ENCODE data around the gene QPCTL. TPM values are rescaled to one million over a fixed set of nuclear protein-coding genes. Genes with fewer than 3 reads are reported as not detected.

QPCTL gene
- total and polyA plus RNA-seq, 9 of the 15 experiments (the other 6 are each of a cell fraction or from before 2014, with no cell fraction given): 0.99 to 31.3 (median 12.7) TPM

DNA sequence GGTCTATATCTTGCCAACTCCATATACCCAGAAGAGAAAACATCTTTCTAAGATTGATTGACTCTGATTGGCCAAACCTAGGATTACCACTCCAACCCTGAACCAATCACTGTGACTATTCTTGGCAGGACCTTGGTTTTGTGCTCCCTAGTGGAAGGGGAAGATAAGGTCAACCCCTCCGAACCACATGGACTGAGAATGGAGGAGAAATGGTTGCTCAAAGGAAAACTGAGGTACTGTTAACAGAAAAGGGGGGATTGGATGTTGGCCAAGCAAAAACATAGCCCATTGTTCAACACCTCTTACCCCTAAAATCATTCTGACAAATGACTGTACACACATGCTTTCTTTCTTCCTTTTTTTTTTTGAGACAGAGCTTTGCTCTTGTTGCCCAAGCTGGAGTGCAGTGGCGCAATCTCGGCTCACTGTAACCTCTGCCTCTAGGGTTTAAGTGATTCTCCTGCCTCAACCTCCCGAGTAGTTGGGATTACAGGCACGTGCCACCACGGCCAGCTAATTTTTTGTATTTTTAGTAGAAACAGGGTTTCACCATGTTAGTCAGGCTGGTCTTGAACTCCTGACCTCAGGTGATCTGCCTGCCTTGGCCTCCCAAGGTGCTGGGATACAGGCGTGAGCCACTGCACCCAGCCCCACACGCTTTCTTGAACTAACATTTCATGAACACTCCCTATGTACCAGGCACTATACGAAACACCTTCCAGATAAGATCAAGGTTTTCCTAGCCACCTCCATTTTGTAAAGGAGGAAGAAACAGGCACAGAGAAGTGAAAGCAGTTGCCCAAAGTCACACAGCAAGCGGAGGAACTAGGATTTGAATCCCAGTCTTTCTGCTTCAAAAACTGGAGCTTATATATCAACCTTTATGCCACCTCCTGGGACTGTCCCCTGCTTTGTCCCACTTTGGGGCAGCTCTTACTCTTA, 47.3 kb downstream of the QPCTL start (continued):
- TF ChIP-seq, protein P1, sequence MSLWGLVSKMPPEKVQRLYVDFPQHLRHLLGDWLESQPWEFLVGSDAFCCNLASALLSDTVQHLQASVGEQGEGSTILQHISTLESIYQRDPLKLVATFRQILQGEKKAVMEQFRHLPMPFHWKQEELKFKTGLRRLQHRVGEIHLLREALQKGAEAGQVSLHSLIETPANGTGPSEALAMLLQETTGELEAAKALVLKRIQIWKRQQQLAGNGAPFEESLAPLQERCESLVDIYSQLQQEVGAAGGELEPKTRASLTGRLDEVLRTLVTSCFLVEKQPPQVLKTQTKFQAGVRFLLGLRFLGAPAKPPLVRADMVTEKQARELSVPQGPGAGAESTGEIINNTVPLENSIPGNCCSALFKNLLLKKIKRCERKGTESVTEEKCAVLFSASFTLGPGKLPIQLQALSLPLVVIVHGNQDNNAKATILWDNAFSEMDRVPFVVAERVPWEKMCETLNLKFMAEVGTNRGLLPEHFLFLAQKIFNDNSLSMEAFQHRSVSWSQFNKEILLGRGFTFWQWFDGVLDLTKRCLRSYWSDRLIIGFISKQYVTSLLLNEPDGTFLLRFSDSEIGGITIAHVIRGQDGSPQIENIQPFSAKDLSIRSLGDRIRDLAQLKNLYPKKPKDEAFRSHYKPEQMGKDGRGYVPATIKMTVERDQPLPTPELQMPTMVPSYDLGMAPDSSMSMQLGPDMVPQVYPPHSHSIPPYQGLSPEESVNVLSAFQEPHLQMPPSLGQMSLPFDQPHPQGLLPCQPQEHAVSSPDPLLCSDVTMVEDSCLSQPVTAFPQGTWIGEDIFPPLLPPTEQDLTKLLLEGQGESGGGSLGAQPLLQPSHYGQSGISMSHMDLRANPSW (CRISPR knock-in tag; IDR thresholded peaks at IDR 0.05): no peak
- TF ChIP-seq NR4A1 (CRISPR knock-in tag; IDR thresholded peaks at IDR 0.05) (no peak), NR4A1 (tag; IDR thresholded peaks at IDR 0.05) (peak; percentile 56), RBM22 (IDR thresholded peaks at IDR 0.05; ENCODE audit: low read depth, low read length, poor library complexity, severe bottlenecking) (no peak), REST (IDR thresholded peaks at IDR 0.05; ENCODE audit: borderline replicate concordance) (no peak), REST (CRISPR knock-in tag; IDR thresholded peaks at IDR 0.05; ENCODE audit: low read depth) (no peak), ZNF274 (IDR thresholded peaks at IDR 0.05; ENCODE audit: borderline replicate concordance, low read depth, low read length) (no peak), ZNF79 (CRISPR knock-in tag; IDR thresholded peaks at IDR 0.05; ENCODE audit: low read depth) (no peak), ZNF717 (CRISPR knock-in tag; IDR thresholded peaks at IDR 0.05) (no peak), ZNF766 (CRISPR knock-in tag; conservative IDR thresholded peaks at IDR 0.05) (peak; percentile 69), BRCA1 (IDR thresholded peaks at IDR 0.05) (no peak), BRCA1 (CRISPR knock-in tag; IDR thresholded peaks at IDR 0.05) (no peak)
- TF ChIP-seq, protein P2, sequence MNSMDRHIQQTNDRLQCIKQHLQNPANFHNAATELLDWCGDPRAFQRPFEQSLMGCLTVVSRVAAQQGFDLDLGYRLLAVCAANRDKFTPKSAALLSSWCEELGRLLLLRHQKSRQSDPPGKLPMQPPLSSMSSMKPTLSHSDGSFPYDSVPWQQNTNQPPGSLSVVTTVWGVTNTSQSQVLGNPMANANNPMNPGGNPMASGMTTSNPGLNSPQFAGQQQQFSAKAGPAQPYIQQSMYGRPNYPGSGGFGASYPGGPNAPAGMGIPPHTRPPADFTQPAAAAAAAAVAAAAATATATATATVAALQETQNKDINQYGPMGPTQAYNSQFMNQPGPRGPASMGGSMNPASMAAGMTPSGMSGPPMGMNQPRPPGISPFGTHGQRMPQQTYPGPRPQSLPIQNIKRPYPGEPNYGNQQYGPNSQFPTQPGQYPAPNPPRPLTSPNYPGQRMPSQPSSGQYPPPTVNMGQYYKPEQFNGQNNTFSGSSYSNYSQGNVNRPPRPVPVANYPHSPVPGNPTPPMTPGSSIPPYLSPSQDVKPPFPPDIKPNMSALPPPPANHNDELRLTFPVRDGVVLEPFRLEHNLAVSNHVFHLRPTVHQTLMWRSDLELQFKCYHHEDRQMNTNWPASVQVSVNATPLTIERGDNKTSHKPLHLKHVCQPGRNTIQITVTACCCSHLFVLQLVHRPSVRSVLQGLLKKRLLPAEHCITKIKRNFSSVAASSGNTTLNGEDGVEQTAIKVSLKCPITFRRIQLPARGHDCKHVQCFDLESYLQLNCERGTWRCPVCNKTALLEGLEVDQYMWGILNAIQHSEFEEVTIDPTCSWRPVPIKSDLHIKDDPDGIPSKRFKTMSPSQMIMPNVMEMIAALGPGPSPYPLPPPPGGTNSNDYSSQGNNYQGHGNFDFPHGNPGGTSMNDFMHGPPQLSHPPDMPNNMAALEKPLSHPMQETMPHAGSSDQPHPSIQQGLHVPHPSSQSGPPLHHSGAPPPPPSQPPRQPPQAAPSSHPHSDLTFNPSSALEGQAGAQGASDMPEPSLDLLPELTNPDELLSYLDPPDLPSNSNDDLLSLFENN (IDR thresholded peaks at IDR 0.05; ENCODE audit: low read depth in 2 of 2, low read length in 2 of 2): no peak

All from K562 (cell line).